Right renal cortex interstitium (tissue), 3 donors: ENCODE measurements around the gene CGB2. TPM values are rescaled to one million over a fixed set of nuclear protein-coding genes. Genes with fewer than 3 reads are reported as not detected.
"Not testable (repeated sequence)": the region's sequence is repeated elsewhere in the genome, so short reads cannot be mapped to it uniquely, and the experiment has no call there.

Experiments
- DNase-seq, 3 donors: peaks; one replicate each; pipeline ENCODE4 v3.0.0-alpha.2; 2013; ENCODE audit warnings: low read depth in 3 of 3, low spot score in 2 of 3
- polyA plus RNA-seq, 3 donors: library from polyadenylated mRNA; unstranded; fragments of 120-200 nt; gene quantifications; one replicate each; pipeline ENCODE4 v1.2.1, GENCODE V29; 2013; ENCODE audit not compliant: insufficient read length in 3 of 3

Gene CGB2
- polyA plus RNA-seq, 3 donors = not detected

GRCh38 chr19:49064768-49065611 lies 33.3 kb downstream of the CGB2 start, which contains the start of gene NTF4:
Gene NTF4 (minus strand): TSS chr19:49064818. CDS start chr19:49061997, 2,821 bp downstream.
- no peak for DNase-seq

- no peak for DNase-seq
Observed at GRCh38 chr19:49065905-49066512, 34.3 kb downstream of the CGB2 start.

GRCh38 chr19:49067554-49067953 lies 35.9 kb downstream of the CGB2 start:
- no peak for DNase-seq

GRCh38 chr19:49069026-49069425 lies 37.3 kb downstream of the CGB2 start:
- no peak for DNase-seq

- no peak for DNase-seq
Observed at GRCh38 chr19:49070416-49070815, 38.7 kb downstream of the CGB2 start.

- DNase-seq = no peak
Observed at GRCh38 chr19:49071860-49072547, 40.3 kb downstream of the CGB2 start.

- DNase-seq = no peak
Observed at GRCh38 chr19:49073514-49074378, 42.1 kb downstream of the CGB2 start.

GRCh38 chr19:49074869-49075268 lies 43.2 kb downstream of the CGB2 start:
- DNase-seq = not testable (repeated sequence)

GRCh38 chr19:49080392-49080791 lies 48.7 kb downstream of the CGB2 start:
- DNase-seq = no peak

- no peak for DNase-seq
Observed at GRCh38 chr19:49081273-49081672, 49.6 kb downstream of the CGB2 start.

Other genes with a start within 250 kb of the CGB2 start
- 10 to 100 TPM; 28.5 to 34.9 (median 28.8) TPM for gene BCAT2, start 220.9 kb upstream of the CGB2 start, polyA plus RNA-seq
- gene HSD17B14, start 195.4 kb upstream of the CGB2 start, polyA plus RNA-seq = 10 to 100 TPM; 24.0 to 30.9 (median 27.9) TPM
- 10 to 100 TPM; 17.4 to 19.8 (median 17.6) TPM for gene PLEKHA4, start 163.3 kb upstream of the CGB2 start, polyA plus RNA-seq
- gene PPP1R15A, start 159.5 kb upstream of the CGB2 start, polyA plus RNA-seq = 10 to 100 TPM; 34.7 to 48.1 (median 35.8) TPM
- 1 to 10 TPM in 1 of 3 donors, under 1 TPM in 2; 0.72 to 1.9 (median 0.93) TPM for gene TULP2, start 133.1 kb upstream of the CGB2 start, polyA plus RNA-seq
- gene NUCB1, start 131.6 kb upstream of the CGB2 start, polyA plus RNA-seq = 100 to 1,000 TPM; 229 to 276 (median 263) TPM
- gene DHDH, start 98.2 kb upstream of the CGB2 start, polyA plus RNA-seq = 1 to 10 TPM; 4.6 to 7.4 (median 5.9) TPM
- 10 to 100 TPM; 47.8 to 70.2 (median 65.9) TPM for gene BAX, start 77.0 kb upstream of the CGB2 start, polyA plus RNA-seq
- gene FTL, start 66.6 kb upstream of the CGB2 start, polyA plus RNA-seq = 1,000 to 10,000 TPM; 2,018 to 2,741 (median 2,584) TPM
- gene GYS1, start 38.6 kb upstream of the CGB2 start, polyA plus RNA-seq = 10 to 100 TPM; 35.6 to 38.8 (median 36.1) TPM
- gene RUVBL2, start 38.0 kb upstream of the CGB2 start, polyA plus RNA-seq = 10 to 100 TPM; 79.2 to 96.2 (median 86.9) TPM
- gene LHB, start 14.8 kb upstream of the CGB2 start, polyA plus RNA-seq = not detected
- gene CGB3, start 7.6 kb upstream of the CGB2 start, polyA plus RNA-seq = not detected
- not detected for gene CGB1, start 5.0 kb downstream of the CGB2 start, polyA plus RNA-seq
- not detected for gene CGB5, start 12.0 kb downstream of the CGB2 start, polyA plus RNA-seq
- not detected for gene CGB8, start 17.2 kb downstream of the CGB2 start, polyA plus RNA-seq
- under 1 TPM; 0.78 to 0.94 (median 0.93) TPM for gene CGB7, start 25.9 kb downstream of the CGB2 start, polyA plus RNA-seq
- gene NTF4, start 32.9 kb downstream of the CGB2 start, polyA plus RNA-seq = 1 to 10 TPM; 2.4 to 2.7 (median 2.5) TPM
- under 1 TPM; 0.04 TPM for gene KCNA7, start 40.8 kb downstream of the CGB2 start, polyA plus RNA-seq
- gene SNRNP70, start 53.6 kb downstream of the CGB2 start, polyA plus RNA-seq = 100 to 1,000 TPM; 243 to 292 (median 271) TPM
- 1 to 10 TPM; 6.5 to 6.7 (median 6.6) TPM for gene LIN7B, start 82.5 kb downstream of the CGB2 start, polyA plus RNA-seq
- gene C19orf73, start 87.3 kb downstream of the CGB2 start, polyA plus RNA-seq = under 1 TPM; 0.39 to 0.80 (median 0.74) TPM
- gene PPFIA3, start 87.7 kb downstream of the CGB2 start, polyA plus RNA-seq = 1 to 10 TPM; 4.6 to 5.4 (median 4.9) TPM
- gene HRC, start 123.5 kb downstream of the CGB2 start, polyA plus RNA-seq = 10 to 100 TPM; 29.8 to 36.1 (median 35.5) TPM
- 10 to 100 TPM; 19.8 to 25.4 (median 20.0) TPM for gene TRPM4, start 125.9 kb downstream of the CGB2 start, polyA plus RNA-seq